ENCODE results near the gene CD109.

The CD109 gene

GRCh38 chr6:73858376-73858775, 162.4 kb downstream of the CD109 start:
- TF ChIP-seq, protein P1, sequence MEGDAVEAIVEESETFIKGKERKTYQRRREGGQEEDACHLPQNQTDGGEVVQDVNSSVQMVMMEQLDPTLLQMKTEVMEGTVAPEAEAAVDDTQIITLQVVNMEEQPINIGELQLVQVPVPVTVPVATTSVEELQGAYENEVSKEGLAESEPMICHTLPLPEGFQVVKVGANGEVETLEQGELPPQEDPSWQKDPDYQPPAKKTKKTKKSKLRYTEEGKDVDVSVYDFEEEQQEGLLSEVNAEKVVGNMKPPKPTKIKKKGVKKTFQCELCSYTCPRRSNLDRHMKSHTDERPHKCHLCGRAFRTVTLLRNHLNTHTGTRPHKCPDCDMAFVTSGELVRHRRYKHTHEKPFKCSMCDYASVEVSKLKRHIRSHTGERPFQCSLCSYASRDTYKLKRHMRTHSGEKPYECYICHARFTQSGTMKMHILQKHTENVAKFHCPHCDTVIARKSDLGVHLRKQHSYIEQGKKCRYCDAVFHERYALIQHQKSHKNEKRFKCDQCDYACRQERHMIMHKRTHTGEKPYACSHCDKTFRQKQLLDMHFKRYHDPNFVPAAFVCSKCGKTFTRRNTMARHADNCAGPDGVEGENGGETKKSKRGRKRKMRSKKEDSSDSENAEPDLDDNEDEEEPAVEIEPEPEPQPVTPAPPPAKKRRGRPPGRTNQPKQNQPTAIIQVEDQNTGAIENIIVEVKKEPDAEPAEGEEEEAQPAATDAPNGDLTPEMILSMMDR (IDR thresholded peaks at IDR 0.05; ENCODE audit: insufficient read depth, low read depth, low read length, missing control alignments): no peak
- no peak for DNase-seq (ENCODE audit: low read depth)
- H3K4me3 ChIP-seq (ENCODE audit: low read length): no peak overlapping the region

GRCh38 chr6:73860303-73860702, 164.3 kb downstream of the CD109 start:
- DNase-seq (ENCODE audit: low read depth): no peak
- TF ChIP-seq, protein P1 (IDR thresholded peaks at IDR 0.05; ENCODE audit: insufficient read depth, low read depth, low read length, missing control alignments): no peak
- H3K4me3 ChIP-seq (ENCODE audit: low read length): no peak overlapping the region

DNA sequence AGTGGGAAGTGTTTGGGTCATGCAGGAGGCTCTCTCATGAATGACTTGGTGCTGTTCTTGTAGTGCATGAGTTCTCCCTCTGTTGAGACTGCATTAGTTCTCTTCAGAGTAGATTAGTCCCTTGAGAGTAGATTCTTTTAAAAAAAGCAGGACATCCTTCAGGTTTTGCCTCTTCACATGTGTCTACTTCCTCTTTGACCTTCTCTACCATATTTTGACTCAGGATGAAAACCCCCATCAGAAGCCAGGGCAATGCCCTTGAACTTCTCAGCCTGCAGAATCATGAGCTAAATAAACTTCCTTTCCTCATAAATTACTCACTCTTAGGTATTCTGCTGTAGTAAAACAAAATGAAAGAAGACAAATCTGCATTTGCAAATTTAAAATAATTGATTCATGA, 170.3 kb downstream of the CD109 start:
- TF ChIP-seq, protein P1 (IDR thresholded peaks at IDR 0.05; ENCODE audit: insufficient read depth, low read depth, low read length, missing control alignments): no peak
- no peak for DNase-seq (ENCODE audit: low read depth)
- no peak overlapping the region for H3K4me3 ChIP-seq (ENCODE audit: low read length)

DNA sequence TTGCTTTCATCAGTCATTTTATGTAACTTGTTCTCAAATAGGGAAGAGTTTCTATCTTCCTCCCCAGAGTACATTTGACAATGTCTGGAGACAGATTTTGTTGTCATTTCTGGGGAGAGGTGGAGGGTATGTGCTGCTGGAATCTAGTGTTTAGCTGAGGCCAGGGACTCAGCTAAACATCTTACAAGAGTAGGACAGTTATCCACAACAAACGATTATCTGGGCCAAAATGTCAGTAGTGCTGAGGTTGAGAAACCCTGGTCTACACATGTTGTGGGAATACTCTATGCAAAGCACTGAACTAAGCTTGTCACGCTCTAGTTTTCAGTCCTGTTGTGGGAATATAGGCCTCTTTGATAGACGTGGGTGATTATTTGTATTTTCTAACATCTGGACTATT, 171.4 kb downstream of the CD109 start:
- TF ChIP-seq, protein P1 (IDR thresholded peaks at IDR 0.05; ENCODE audit: insufficient read depth, low read depth, low read length, missing control alignments): no peak
- DNase-seq (ENCODE audit: low read depth): no peak

GRCh38 chr6:73870907-73871306, 174.9 kb downstream of the CD109 start:
- TF ChIP-seq, protein P1 (IDR thresholded peaks at IDR 0.05; ENCODE audit: insufficient read depth, low read depth, low read length, missing control alignments): no peak
- peak; percentile 96 for DNase-seq (ENCODE audit: low read depth)
- H3K4me3 ChIP-seq (ENCODE audit: low read length): no peak overlapping the region

More for the DNA sequence above, 171.4 kb downstream of the CD109 start:
- no peak overlapping the region for H3K4me3 ChIP-seq (ENCODE audit: low read length)

- DNase-seq (ENCODE audit: low read depth): peak; percentile 9
- TF ChIP-seq, protein P1 (IDR thresholded peaks at IDR 0.05; ENCODE audit: insufficient read depth, low read depth, low read length, missing control alignments): no peak
- H3K4me3 ChIP-seq (ENCODE audit: low read length): no peak overlapping the region
These were observed 177.1 kb downstream of the CD109 start for GRCh38 chr6:73873081-73873480.
